HG03565 (cell line): ENCODE results near the gene EIF4EBP2.

Experiments
- ATAC-seq: cut with Tn5 transposase; IDR thresholded peaks from one replicate; pipeline ENCODE4 v1.9.1; 2021; ENCODE audit warnings: mild to moderate bottlenecking, moderate library complexity; ENCODE audit not compliant: unreplicated experiment

The EIF4EBP2 gene

DNA sequence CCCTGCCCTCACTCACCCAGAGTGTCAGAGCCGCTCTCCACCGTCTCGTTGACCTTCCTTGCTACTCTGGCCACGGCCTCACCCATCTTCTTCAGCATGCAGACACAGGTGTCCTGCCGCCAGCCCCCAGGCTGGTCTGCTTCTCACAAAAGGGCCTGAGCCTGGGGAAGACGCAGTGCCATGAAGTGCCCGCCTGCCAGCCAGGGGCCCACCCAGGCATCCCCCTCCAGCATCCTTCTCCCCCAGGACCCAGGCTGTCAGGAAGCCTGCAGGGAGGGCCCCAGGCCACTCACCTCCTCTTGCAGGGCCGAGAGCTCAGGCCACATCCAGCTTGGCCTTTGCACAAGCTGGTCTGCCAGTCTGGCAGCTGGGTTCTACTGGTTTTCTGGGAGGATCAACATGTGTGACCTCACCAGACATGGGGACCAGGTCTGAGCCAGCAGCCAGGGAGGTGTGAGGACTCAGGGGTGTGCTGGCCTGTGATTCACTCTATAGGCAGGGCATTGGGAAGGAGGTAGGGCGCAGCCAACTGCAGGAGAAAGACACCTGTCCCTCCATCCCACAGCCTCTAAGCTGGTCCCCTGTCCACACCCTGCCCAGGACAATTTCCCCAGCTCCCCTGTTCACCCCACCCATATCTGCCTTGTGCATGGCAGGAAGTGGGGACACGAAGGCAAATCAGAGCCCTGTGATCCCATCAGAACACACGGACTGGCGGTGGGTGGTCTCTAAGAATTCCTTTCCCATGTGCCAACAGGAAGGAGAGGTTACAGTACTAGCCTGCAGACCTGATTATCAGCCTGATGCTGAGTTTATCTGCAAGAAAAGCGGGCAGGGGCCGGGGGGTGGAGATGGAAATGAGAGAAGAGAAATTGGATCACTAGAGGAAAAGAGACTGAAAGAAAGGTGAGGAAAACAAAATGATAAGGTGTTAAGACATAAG, 27.2 kb upstream of the EIF4EBP2 start:
- ATAC-seq = no peak

DNA sequence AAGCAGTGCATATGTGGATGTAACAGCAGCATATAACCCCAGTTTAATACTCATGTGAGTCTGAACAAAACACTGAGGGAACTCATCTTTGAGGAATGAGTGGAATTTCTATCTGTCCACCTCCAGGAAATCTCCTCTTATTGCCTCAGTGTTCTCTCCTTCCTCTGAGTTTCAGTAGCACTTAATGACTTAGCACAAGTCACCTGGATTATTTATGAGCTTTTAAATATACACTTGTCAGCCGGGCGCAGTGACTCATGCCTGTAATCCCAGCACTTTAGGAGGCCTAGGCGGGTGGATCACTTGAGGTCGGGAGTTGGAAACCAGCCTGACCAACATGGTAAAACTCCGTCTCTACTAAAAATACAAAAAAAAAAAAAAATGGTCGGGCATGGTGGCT, 25.8 kb upstream of the EIF4EBP2 start:
- ATAC-seq = no peak

DNA sequence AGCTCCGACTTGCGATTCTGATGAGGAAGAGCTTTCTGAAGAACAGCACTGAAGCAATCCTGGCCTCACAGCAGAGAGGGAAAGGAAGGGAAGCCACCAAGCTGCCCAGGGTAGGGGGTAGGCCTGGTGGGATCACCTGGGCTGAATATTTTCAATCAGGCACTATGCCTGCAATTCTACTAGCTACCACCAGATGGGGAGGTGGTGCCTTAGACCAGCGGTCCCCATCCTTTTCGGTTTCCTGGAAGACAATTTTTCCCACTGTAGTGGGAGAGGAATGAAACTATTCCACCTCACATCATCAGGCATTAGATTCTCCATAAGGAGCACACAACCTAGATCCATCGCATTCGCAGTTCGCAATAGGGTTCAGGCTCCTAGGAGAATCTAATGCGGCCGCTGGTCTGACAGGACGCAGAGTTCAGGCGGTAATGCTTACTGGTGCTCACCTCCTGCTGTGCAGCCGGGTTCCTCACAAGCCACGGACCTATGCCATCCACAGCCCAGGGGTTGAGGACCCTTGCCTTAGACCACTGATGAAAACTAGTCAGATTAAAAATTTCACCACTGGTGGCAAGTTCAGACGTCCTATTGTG, 24.3 kb upstream of the EIF4EBP2 start:
- ATAC-seq = no peak

DNA sequence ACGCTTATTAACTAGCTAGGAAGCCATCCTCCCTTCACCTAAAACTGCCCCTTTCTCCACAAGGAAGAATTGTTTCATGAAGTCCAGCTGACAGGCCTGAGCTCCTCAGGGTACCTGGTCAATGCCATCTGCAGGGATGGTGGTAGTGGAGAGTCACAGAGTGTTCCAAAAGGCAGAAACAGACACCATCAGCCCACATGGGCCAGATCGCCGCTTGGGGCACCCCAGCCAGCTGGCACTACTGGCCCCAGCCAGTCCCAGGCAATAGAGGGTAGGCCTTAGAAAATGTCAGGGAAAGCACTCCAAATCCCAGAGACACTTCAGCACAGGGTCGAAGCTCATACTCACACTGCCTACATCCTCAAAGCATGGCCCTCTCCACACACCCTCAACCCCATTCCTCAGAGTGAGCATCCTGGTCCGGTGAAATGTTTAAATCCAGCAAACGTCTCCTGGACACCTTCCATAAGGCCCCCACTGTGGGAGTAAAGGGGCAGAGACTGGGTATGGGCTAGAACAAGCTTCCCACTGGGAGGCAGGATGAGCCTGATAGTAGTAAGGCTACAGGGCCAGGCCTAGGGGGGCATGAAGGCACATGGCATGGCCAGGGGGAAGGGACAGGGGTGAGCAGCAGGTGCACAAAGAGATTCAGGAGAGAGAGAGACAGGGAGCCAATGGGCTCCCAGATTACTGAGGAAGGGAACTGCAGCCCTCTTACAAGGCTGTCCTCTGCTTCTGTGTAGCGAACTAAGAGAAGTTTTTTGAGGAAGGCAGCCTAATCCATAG, 23.4 kb upstream of the EIF4EBP2 start:
- ATAC-seq = no peak

DNA sequence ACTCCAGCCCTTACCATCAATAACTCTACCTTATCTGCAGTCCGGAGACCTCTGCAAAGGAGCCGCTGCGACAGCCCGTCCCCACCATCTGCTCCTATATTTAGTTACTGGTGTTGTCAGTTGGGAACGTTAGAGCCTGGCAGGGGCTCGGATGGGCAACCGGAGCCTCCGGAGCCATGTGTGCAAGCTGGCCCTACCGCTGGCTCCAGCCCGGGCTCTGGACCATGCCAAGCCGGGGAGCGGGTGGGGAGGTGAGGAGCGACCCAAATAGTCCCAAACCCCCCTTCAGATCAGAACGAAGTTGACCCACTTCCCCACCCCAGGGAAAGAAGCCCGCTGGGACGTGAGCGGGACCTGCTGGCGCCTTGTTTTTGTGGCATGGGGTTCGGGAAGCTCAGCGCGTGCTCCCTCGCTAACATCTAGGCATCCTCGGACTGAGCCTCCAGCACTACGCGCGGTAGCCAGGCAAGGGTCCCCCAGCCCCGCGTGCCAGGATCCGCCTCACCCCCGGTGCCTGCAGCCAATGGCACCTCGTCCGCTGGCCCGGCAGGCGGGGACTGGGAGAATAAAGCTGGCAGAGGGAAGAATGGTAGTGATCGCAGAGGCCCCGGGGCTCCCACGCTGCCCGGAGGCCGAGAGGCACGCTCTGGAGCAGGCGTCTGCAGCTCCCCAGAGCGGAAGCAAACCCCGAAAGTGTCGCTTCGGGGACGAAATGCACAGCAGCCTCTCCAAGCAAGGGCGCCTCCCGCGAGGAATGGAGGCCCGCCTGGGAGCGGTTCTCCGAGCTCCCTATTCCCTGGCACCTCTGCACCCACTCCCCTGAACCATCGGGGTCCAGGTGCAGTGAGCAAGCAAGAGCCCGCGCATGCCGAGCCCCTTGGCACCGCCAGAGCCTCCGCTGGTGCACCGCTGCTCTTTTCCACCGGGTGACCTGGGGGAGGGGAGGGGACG, 22.2 kb upstream of the EIF4EBP2 start:
- ATAC-seq = no peak

DNA sequence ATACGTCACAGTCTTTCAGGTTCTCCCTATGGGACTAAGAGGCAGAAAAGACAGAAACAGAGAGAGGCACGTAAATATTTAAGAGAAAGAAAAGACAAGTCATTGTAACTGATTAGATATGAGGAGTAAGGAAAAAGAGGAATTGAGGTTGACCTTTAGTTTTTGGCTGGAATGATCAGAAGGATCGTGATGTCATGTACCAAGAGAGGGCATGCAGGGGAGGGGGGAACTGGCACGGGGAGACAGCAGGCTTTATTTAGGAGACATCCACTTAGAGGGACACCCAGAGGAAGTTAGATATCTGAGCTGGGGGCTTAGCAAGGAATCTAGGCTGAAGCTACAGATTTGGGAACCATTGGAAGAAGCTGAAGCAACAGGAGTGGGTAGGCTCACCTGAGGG, 12.3 kb upstream of the EIF4EBP2 start:
- ATAC-seq = no peak

DNA sequence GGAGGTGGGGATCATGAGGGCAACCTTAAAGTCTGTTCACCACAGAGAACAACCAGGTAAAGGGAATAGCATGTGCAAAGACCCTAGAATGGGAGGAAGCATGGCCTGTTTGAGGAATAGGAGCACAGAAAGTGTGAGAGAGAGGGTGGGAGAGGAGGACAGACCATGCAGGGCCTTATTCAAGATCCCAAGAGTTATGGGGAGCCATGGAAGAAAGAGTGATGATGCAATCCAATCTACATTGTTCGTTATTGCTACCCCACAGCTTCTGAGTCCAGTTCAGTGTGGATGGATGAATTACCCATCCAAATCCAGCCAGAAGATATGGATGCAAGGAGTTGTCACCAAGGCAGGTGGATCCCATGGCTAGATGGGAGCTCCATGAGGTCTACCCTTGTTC, 7.8 kb upstream of the EIF4EBP2 start:
- no peak for ATAC-seq

DNA sequence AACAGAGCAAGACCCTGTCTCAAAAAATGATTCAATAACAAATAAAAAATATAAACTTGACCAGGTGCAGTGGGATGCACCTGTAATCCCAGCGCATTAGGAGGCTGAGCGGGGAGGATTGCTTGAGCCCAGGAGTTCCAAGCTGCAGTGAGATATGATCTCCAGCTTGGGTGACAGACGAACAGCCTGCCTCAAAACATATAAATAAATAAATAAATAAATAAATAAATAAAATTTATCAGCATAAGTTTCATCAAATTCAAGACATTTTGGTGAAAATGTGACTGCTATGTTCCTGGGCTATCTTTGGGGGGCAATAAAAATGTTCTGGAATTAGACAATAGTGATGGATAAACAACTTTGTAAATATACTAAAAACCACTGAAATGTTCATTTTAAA, 4.8 kb upstream of the EIF4EBP2 start:
- ATAC-seq = no peak

DNA sequence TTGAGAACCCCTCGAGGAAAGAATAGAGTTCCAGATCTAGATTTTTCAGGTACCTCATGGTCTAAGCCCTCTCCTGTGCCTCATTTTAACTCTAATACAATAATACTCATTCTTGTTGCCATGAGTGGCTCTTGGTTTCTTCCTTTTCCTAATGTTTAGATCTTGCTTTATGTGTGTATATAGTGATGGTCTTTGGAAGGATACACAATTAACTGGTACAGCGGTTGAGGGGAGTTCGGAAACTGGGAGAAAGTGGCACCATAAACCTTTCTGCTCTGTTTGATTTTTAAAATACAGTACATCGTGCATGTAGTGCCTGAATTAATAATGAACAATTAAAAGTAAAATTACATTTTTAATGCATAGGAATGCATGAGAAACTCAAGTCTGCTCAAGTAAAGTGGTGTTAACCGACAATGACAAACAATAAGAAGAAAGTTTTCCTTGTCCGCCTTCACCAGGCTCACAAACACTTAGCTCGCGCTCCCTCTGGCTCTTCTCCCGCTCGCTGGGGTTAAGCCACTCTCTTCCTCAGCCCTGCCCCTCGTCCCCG, 386 bp upstream of the EIF4EBP2 start:
- ATAC-seq = peak; percentile 5

DNA sequence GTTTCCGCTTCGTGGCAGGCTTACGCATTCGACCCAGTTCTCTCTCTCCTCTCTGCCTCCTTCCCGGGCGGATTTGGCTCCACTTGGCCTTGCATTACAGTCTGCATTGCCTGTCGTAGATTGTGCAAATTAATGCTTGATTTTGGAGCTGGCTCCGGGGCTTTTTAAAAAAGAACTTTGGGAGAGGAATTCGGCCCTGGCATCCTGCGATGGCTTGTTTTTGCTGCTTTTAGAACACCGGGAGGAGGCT, 767 bp downstream of the EIF4EBP2 start:
- ATAC-seq = peak; percentile 1

DNA sequence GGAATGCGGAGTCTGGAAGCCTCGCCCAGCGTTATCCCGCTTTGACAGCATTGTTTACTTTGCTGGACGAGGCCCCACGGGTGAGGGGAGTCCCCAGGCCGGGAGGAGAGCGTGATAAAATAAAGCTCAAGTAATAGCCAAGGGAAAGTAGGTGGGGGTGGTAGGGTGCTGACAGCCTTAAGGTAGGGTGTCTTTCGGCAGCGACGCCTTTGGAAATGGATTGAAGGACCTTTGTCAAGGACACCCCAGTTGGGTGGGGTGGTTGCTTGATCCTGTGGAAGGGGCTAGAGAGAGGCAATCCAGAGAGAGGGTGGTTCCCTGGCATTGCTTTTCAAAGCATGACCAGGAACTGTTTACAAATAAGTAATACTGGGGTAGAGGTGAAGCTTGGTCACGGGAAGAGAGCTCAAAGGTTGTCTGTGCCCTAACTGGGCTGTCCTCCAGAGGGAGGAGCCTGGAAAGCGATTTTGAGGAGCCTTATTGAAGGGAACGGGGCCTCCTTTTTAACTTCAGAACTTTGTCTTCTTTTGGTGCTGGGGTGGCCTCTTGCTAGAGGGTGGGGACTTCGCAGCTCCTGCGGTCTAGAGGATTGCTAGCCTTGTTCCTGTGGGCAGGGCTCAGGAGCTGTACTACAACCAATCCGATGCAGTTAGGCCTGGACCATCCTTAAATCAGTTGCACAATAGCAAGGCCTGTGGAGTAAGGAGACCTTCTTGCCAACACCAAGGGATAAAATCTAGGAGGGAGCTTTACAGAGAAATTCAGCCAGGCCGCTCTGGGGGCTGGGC, 1.3 kb downstream of the EIF4EBP2 start:
- ATAC-seq = no peak

DNA sequence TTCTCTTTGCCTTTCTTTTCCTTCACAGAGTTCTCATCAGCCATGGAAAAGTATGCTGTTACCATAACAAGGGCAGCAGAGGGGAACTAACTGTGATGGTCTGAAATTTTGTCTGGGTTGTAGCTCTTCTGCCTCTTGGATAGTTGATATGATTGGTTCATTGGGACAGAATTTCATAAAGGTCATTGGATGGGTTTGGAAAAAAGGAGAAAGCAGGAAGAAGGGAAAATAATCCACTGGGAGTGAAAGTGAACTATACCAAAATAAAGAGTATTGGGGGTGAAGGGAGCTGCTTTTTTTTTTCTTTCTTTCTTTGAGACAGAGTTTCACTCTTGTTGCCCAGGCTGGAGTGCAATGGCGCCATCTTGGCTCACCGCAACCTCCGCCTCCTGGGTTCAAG, 5.8 kb downstream of the EIF4EBP2 start:
- ATAC-seq = no peak

DNA sequence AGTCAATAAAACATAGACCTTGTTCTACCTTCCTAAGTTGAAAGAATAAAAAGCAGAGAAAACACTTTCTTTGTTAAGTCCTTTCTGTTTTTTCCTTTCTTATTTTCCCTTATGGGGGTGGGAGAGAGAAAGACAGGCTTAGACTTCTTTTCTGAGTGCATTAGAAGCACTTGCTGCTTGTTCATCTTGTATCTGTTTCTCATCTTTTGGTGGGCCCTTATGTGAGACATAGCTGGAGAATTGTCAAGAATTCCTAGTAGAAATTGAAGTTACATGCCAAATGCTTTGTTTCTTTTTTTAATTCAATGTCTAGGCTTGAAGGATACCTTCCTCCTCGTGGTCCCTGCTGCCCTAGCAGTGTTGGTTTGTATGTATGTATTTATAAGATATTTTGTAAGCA, 6.7 kb downstream of the EIF4EBP2 start:
- no peak for ATAC-seq

DNA sequence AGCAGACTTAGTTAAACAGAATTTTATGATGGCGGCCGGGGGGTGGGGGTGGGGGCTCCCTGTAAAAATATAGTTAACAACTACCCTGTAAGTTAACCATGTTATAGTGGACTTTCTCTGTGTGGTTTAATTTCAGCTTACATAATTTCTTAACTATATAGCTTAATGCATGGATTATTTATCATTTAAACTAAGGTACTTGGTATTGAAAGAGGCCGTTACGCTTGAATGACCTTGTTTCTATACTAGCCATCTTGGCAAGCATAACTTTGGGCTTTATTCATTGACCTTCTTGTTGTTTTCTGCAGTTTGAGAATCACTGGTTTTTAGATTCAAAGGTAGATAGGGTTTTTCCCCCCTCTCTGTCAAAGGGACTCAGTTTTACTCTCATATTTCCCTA, 8.4 kb downstream of the EIF4EBP2 start:
- ATAC-seq = no peak

DNA sequence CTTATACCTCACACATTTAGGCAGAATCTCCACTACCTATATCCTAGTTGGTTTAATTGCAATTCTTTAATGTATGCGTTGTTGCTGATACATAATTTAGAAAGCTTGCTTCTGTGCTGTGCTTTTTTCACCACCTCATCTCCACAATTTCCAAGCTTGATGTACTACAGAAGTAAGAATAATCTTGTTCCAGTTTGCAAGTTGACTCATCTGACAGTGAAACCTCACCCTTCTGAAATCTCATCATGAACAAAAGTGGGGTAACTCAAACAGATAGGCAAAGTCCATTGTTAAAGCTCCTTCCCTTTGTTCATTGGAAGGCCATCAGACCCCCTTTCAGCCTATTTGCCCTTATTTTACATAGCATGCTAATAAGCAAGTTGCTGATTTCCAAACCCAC, 13.6 kb downstream of the EIF4EBP2 start:
- ATAC-seq = no peak

DNA sequence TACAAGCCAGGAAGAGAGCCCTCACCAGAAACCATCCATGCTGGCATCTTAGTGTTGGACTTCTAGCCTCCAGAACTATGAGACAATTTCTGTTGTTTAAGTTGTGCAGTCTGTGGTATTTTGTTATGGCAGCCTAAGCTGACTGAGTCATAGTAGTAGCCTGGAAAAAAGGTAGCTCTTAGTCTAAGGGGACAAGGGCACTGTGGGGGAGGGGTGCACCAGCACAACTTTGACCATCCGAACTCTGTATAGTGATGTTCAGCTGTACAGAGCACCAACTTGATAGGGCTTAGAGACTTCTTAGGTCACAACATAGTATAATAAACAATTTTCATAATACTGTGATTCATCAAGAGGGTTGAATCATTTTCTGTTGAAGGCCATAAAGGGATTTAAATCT, 14.3 kb downstream of the EIF4EBP2 start:
- no peak for ATAC-seq

DNA sequence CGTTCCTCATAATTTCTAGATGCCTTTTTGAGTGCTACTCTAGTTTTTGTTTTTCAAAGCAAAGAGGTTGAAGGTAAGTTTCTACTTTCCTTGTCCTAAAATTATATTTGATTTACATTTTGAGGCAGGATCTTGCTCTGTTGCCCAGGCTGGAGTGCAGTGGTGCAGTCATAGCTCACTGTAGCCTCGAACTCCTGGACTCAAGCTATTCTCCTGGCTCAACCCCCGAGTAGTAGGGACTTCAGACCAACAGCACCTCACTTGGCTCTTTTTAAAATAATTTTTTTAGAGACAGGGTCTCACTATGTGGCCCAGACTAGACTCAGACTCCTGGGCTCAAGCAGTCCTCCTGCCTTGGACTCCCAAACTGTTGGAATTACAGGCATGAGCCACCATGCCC, 14.8 kb downstream of the EIF4EBP2 start:
- no peak for ATAC-seq

DNA sequence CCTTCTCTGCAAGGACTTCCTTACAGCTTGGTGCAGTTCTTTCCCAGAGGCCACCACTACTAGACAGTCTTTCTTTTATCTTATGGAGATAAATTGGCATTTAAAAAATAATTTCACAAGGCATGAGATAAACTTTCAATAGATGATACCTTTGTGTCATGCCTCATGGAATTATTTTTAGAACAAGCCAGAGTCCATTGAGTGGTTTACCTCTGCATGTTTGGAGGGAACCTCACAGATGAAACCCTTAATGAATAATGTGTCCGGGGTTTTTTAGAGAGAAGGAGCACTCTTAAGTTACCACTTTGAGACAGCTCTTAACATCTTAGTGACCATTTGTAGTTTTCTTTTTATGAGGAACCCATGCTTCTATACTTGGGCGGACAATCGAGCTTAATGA, 20.4 kb downstream of the EIF4EBP2 start:
- ATAC-seq = no peak

DNA sequence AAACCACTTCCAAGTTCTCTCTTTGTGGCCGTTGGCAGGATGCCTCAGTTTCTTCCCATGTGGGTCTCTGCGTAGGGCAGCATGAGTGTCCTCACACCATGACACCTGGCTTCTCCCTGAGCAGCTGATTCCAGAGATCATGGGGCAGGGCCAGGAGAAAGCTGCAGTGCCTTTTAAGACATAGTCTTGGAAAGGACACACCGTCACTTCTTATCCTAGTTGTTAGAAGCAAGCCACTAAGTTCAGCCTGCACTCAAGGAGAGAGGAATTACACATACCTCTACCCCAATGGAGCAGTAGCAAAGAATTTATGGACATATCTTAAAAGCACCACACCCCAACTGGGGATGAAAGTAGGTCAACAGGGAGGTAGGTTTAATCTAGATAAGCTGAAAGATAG, 21.2 kb downstream of the EIF4EBP2 start:
- no peak for ATAC-seq

DNA sequence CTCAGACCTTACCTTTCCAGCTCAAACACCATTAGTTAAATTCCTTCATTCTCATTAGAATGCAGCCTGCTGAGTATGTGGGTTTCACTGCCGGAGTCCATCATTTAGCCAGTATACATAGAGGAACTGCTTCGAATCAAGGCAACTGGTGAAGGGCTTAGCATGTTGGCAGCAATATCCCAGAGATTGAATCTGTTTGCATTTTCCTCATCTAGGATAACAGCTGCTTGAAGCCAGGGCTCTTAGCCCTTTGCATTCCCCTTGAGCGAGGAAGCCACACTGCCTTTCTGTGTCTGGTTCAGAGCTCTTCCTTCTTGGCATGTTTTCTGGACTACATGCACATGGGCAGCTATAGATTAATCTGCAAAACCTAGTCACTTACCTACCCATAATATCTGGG, 22.9 kb downstream of the EIF4EBP2 start:
- ATAC-seq = no peak
